ENCODE measurements around the gene ARID1A. TPM values are rescaled to one million over a fixed set of nuclear protein-coding genes. Genes with fewer than 3 reads are reported as not detected.
A peak's percentile ranks its signal among the peaks of the same experiment; 100 is the strongest.

The ARID1A gene
- total RNA-seq, 1 experiment from 2014 or later = 120 TPM

- Histone ChIP-seq H3K9me3 (ENCODE audit: low read depth, low read length, poor library complexity, severe bottlenecking) (no peaks in the 10 kb centered on the region), H3K4me1 (ENCODE audit: insufficient read depth, low read length, poor library complexity, severe bottlenecking) (peaks cover 7% of the 10 kb centered on the region), H3K27ac (ENCODE audit: low read depth, low read length, poor library complexity, severe bottlenecking) (peak overlapping the region; percentile 7), H3K36me3 (ENCODE audit: insufficient read depth, low read length, poor library complexity, severe bottlenecking) (peaks cover 83% of the 10 kb centered on the region), H3K4me3 (ENCODE audit: low read depth, low read length, poor library complexity, severe bottlenecking) (no peak overlapping the region), H3K27me3 (replicated peaks; ENCODE audit: insufficient read depth, low read depth, low read length, poor library complexity) (no peaks in the 10 kb centered on the region)
- BruUV-seq (replicated peaks) = no TSS peak
- POLR2A ChIA-PET (ENCODE audit: low non-redundant PET) = no interaction called here
- TF ChIP-seq EZH2 (IDR thresholded peaks at IDR 0.05; ENCODE audit: borderline replicate concordance, low read depth, low read length, poor library complexity, severe bottlenecking) = no peak
- TF ChIP-seq CTCF (conservative IDR thresholded peaks at IDR 0.05; ENCODE audit: low read depth, low read length) = no peak
- CTCF ChIA-PET = interaction anchor here (0.8 kb wide), 1 partner anchor 51 kb away, joined by 3 read pairs; no protein-coding TSS in a partner anchor
- intact Hi-C loops (cut with micrococcal nuclease; ENCODE audit: unreplicated experiment) = no loop called here
- DNase-seq (ENCODE audit: low spot score) = no peak
These were observed 47.7 kb downstream of the ARID1A start for GRCh38 chr1:26743426-26744059.

- CTCF ChIA-PET = no interaction called here
- Histone ChIP-seq H3K4me3 (ENCODE audit: low read depth, low read length, poor library complexity, severe bottlenecking) (no peak overlapping the region), H3K27ac (ENCODE audit: low read depth, low read length, poor library complexity, severe bottlenecking) (peak overlapping the region; percentile 7), H3K9me3 (ENCODE audit: low read depth, low read length, poor library complexity, severe bottlenecking) (no peaks in the 10 kb centered on the region), H3K4me1 (ENCODE audit: insufficient read depth, low read length, poor library complexity, severe bottlenecking) (peaks cover 7% of the 10 kb centered on the region), H3K36me3 (ENCODE audit: insufficient read depth, low read length, poor library complexity, severe bottlenecking) (peaks cover 86% of the 10 kb centered on the region), H3K27me3 (replicated peaks; ENCODE audit: insufficient read depth, low read depth, low read length, poor library complexity) (no peaks in the 10 kb centered on the region)
- TF ChIP-seq CTCF (conservative IDR thresholded peaks at IDR 0.05; ENCODE audit: low read depth, low read length) = no peak
- TF ChIP-seq EZH2 (IDR thresholded peaks at IDR 0.05; ENCODE audit: borderline replicate concordance, low read depth, low read length, poor library complexity, severe bottlenecking) = no peak
- intact Hi-C loops (cut with micrococcal nuclease; ENCODE audit: unreplicated experiment) = no loop called here
- POLR2A ChIA-PET (ENCODE audit: low non-redundant PET) = no interaction called here
- BruUV-seq (replicated peaks) = no TSS peak
- peak; percentile 77 for DNase-seq (ENCODE audit: low spot score)
These were observed 48.5 kb downstream of the ARID1A start for GRCh38 chr1:26744075-26744959.

- Histone ChIP-seq H3K9me3 (ENCODE audit: low read depth, low read length, poor library complexity, severe bottlenecking) (no peaks in the 10 kb centered on the region), H3K4me1 (ENCODE audit: insufficient read depth, low read length, poor library complexity, severe bottlenecking) (peaks cover 7% of the 10 kb centered on the region), H3K4me3 (ENCODE audit: low read depth, low read length, poor library complexity, severe bottlenecking) (no peak overlapping the region), H3K27ac (ENCODE audit: low read depth, low read length, poor library complexity, severe bottlenecking) (no peak overlapping the region), H3K36me3 (ENCODE audit: insufficient read depth, low read length, poor library complexity, severe bottlenecking) (peaks cover 86% of the 10 kb centered on the region), H3K27me3 (replicated peaks; ENCODE audit: insufficient read depth, low read depth, low read length, poor library complexity) (no peaks in the 10 kb centered on the region)
- intact Hi-C loops (cut with micrococcal nuclease; ENCODE audit: unreplicated experiment) = no loop called here
- TF ChIP-seq CTCF (conservative IDR thresholded peaks at IDR 0.05; ENCODE audit: low read depth, low read length) = no peak
- no peak for TF ChIP-seq EZH2 (IDR thresholded peaks at IDR 0.05; ENCODE audit: borderline replicate concordance, low read depth, low read length, poor library complexity, severe bottlenecking)
- ChIA-PET POLR2A (ENCODE audit: low non-redundant PET) (no interaction called here), CTCF (no interaction called here)
- DNase-seq (ENCODE audit: low spot score) = no peak
- no TSS peak for BruUV-seq (replicated peaks)
These were observed 49.4 kb downstream of the ARID1A start for GRCh38 chr1:26745191-26745590.

Measured in A673 (cell line).